Measurements from ENCODE around the gene CAVIN4. TPM values are rescaled to one million over a fixed set of nuclear protein-coding genes. Genes with fewer than 3 reads are reported as not detected.

The CAVIN4 gene
- total and polyA plus RNA-seq, 2 of the 13 experiments (the other 11 are each of a cell fraction or from before 2014, with no cell fraction given) = 0.54 to 1.00 TPM

GRCh38 chr9:100597236-100597635, 19.4 kb downstream of the CAVIN4 start:
- ATAC-seq (no peak), DNase-seq (ENCODE audit: low spot score) (no peak), FAIRE-seq (no peak)
- 24% methylated on average over 5 of the region's 6 CpGs for WGBS (ENCODE audit: low lambda C conversion rate)
- Histone ChIP-seq H3K27me3 (ENCODE audit: control insufficient read depth in 1 of 2, insufficient read depth in 2 of 2, low read length in 2 of 2) (no peaks in the 10 kb centered on the region), H3K9ac (ENCODE audit: insufficient read depth, low read depth, low read length) (no peak overlapping the region), H3K27ac (ENCODE audit: extremely low read length, insufficient read depth, low read length) (no peak overlapping the region), H3K36me3 (replicated peaks in 1 of 2; ENCODE audit: control insufficient read depth in 1 of 2, insufficient read depth in 2 of 2, low read length in 2 of 2) (no peaks in the 10 kb centered on the region), H3K4me1 (ENCODE audit: insufficient read depth, low read length) (peaks cover 25% of the 10 kb centered on the region), H2AFZ (ENCODE audit: low read length) (no peak overlapping the region), H4K20me1 (ENCODE audit: insufficient read depth, low read length) (no peaks in the 10 kb centered on the region), H3K9me3 (ENCODE audit: low read length) (no peaks in the 10 kb centered on the region), H3K4me3 (replicated peaks in 1 of 3; ENCODE audit: insufficient read depth in 1 of 3, low read depth in 2 of 3, low read length in 3 of 3) (no peak overlapping the region), H3K79me2 (ENCODE audit: insufficient read depth, low read length) (no peaks in the 10 kb centered on the region), H3K4me2 (ENCODE audit: low read depth, low read length) (no peak overlapping the region)
- in situ Hi-C loops (cut with HindIII; ENCODE audit: extremely low pct_ligation_motif_present, low pct_unique_long_range_greater_than_20kb) (loop anchor here (5.0 to 25.0 kb wide), 4 partner anchors 160 to 1435 kb away; no protein-coding TSS in a partner anchor), intact Hi-C loops (cut with micrococcal nuclease; ENCODE audit: unreplicated experiment) (loop anchor here (5.0 kb wide), 2 partner anchors 275 to 460 kb away; no protein-coding TSS in a partner anchor)
- POLR2A ChIA-PET = no interaction called here
- CTCF ChIA-PET (ENCODE audit: low intra/inter-chr PET ratio, low total read pairs) = no interaction called here
- no TSS peak for BruUV-seq (replicated peaks)
- no peak for TF ChIP-seq TCF12 (IDR thresholded peaks at IDR 0.05)
- no peak for TF ChIP-seq TCF12 (CRISPR knock-in tag; IDR thresholded peaks at IDR 0.05)
- no peak for TF ChIP-seq TEAD2 (CRISPR knock-in tag; IDR thresholded peaks at IDR 0.05)
- no peak for TF ChIP-seq MED8 (CRISPR knock-in tag; IDR thresholded peaks at IDR 0.05; ENCODE audit: insufficient replicate concordance)
- no peak for TF ChIP-seq CBX5 (CRISPR knock-in tag; IDR thresholded peaks at IDR 0.05; ENCODE audit: borderline replicate concordance)
- no peak for TF ChIP-seq ZNF549 (CRISPR knock-in tag; IDR thresholded peaks at IDR 0.05)
- TF ChIP-seq RNF219 (CRISPR knock-in tag; IDR thresholded peaks at IDR 0.05) = no peak
- TF ChIP-seq RARA (CRISPR knock-in tag; IDR thresholded peaks at IDR 0.05) = no peak
- no peak for TF ChIP-seq FLYWCH1 (CRISPR knock-in tag; IDR thresholded peaks at IDR 0.05)
- no peak for TF ChIP-seq ZNF407 (CRISPR knock-in tag; IDR thresholded peaks at IDR 0.05; ENCODE audit: not compliant biosample characterization)
- no peak for TF ChIP-seq ZXDC (CRISPR knock-in tag; IDR thresholded peaks at IDR 0.05)
- no peak for TF ChIP-seq REPIN1 (CRISPR knock-in tag; IDR thresholded peaks at IDR 0.05; ENCODE audit: borderline replicate concordance, low read depth)
- no peak for TF ChIP-seq NFIC (IDR thresholded peaks at IDR 0.05; ENCODE audit: low read length)

Measured in HepG2 (cell line).